ENCODE data around the gene MYEOV. TPM values are rescaled to one million over a fixed set of nuclear protein-coding genes. Genes with fewer than 3 reads are reported as not detected.

The MYEOV gene
- total RNA-seq, 1 donor from 2014 or later: not detected

DNA sequence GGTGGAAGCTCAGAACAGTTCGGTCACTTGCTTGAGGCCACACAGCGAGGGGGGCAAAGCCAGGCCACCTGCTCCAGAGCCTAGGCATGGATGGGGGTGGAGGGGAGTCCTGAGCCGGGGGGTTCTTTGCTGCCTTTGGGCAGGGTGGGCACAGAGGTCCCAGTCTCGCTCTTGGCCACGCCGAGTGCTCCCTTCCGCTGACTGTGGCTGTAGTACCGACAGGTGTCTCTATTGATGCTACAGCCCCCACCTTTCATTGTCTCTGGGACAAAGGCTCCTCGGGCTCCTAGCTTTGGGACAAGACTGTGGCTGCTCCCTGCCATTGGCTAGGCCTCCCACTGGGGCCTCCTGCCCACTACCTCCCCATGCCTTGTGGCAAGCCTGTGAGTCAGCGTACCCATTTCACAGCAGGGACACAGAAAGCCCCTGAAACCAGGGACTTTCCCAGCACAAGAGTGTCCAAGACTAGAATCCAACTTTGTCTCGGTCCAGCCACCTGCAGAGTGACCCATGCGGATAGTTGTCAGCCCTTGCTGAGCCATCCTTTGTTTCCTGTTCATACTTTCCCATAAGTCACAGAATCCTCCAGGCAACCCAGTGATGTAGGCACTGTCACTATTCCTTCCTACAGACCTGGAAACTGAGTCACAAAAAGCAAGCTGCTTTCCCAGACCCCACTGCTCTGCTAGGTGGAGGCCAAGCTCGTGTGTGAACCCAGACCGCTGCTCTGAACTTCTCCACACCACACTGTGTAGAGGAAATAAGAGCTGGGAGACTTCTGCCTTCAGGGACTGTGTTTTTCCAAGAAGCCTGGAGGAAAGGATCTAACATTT lies 17.2 kb downstream of the MYEOV start:
- DNase-seq: no peak
- TF ChIP-seq, protein P1, sequence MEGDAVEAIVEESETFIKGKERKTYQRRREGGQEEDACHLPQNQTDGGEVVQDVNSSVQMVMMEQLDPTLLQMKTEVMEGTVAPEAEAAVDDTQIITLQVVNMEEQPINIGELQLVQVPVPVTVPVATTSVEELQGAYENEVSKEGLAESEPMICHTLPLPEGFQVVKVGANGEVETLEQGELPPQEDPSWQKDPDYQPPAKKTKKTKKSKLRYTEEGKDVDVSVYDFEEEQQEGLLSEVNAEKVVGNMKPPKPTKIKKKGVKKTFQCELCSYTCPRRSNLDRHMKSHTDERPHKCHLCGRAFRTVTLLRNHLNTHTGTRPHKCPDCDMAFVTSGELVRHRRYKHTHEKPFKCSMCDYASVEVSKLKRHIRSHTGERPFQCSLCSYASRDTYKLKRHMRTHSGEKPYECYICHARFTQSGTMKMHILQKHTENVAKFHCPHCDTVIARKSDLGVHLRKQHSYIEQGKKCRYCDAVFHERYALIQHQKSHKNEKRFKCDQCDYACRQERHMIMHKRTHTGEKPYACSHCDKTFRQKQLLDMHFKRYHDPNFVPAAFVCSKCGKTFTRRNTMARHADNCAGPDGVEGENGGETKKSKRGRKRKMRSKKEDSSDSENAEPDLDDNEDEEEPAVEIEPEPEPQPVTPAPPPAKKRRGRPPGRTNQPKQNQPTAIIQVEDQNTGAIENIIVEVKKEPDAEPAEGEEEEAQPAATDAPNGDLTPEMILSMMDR (IDR thresholded peaks at IDR 0.05; ENCODE audit: partially characterized antibody, unreplicated experiment): no peak
- H3K9me3 Mint-ChIP-seq (ENCODE audit: unreplicated experiment): no peaks in the 10 kb centered on the region
- no peaks in the 10 kb centered on the region for H3K4me1 Mint-ChIP-seq (ENCODE audit: low read depth, unreplicated experiment)
- no peaks in the 10 kb centered on the region for H3K36me3 Mint-ChIP-seq (ENCODE audit: unreplicated experiment)
- no peak overlapping the region for H3K4me3 Mint-ChIP-seq (ENCODE audit: unreplicated experiment)
- H3K27ac Mint-ChIP-seq (ENCODE audit: unreplicated experiment): no peak overlapping the region
- H3K27me3 Mint-ChIP-seq (ENCODE audit: unreplicated experiment): no peaks in the 10 kb centered on the region

DNA sequence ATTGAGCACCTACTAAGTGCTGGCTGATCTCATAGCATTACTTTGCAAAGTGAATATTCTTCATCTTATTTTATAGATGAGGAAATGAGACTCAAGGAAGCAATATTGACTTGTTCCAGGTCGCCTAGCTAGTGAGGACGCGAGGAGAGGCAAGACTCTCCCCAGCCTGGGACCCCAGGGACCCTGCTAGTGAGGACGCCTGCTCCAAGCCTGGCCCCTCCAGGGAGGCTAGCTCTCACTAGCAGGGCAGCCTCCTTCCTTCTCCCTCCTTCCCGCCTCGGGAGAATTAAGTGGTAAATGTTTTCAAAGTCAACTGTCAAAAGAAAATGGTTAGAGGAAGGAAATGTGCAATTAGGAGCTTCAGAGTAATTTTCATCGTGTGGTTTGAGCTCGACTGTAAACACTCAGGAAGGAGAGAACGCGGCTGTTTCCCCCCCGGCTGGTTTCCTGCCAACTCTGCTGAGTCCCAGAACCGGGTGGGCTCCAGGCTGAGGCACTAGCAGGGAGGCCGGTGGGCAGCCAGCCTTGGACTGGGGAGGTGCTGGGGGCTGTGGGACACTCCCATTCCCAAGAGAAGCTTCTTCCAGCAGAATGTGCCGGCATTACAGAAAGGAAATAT lies 17.9 kb downstream of the MYEOV start:
- no peaks in the 10 kb centered on the region for H3K27me3 Mint-ChIP-seq (ENCODE audit: unreplicated experiment)
- H3K27ac Mint-ChIP-seq (ENCODE audit: unreplicated experiment): no peak overlapping the region
- H3K4me3 Mint-ChIP-seq (ENCODE audit: unreplicated experiment): no peak overlapping the region
- H3K36me3 Mint-ChIP-seq (ENCODE audit: unreplicated experiment): no peaks in the 10 kb centered on the region
- no peaks in the 10 kb centered on the region for H3K9me3 Mint-ChIP-seq (ENCODE audit: unreplicated experiment)
- no peak for DNase-seq
- no peaks in the 10 kb centered on the region for H3K4me1 Mint-ChIP-seq (ENCODE audit: low read depth, unreplicated experiment)
- TF ChIP-seq, protein P1 (IDR thresholded peaks at IDR 0.05; ENCODE audit: partially characterized antibody, unreplicated experiment): no peak

DNA sequence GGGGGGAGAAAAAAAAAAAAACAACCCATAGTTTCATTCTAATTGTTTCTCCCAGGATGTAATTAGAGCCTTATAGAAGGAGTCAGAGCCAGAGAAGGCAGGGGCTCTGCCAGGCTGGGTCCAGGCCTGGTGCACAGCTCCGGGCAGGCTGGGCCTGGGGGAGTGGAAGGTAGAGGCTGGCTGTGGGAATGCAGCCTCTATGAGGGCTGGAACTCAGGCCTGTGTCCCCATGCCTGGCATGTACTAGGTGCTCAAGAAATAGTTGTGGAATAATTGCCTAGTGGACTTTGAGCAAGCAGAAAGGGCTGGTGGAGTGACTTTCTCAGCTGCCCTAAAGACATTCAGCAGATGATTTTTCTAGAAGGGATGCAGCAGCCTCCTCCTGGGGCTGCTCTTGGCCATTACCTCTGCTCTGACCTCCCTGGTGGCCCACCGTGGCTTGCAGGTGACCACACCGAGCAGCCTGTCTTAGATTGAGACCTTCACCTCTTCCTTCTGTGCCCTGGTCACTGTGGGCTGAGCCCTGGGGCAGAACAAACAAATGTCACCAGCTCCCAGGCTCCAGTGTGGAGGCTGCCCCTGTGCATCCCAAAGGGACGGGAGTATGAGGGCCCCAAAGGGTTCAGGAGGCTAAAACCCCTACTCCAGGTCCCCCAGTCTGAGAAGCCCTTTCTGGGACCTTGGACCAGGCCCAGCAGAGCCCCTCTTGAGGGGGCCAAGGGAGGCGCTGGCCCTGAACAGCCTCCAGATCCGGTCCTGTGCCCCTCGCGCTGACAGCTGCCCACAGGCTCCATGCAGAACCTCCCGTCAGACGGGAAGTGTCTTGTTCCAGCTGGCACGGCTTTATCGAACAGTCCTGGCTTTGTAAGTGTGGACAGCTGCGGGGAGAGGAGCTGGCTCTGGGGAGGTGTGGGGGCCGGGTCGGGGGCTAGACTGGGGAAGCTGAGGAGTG lies 18.8 kb downstream of the MYEOV start:
- no peak overlapping the region for H3K4me3 Mint-ChIP-seq (ENCODE audit: unreplicated experiment)
- no peak overlapping the region for H3K27ac Mint-ChIP-seq (ENCODE audit: unreplicated experiment)
- H3K9me3 Mint-ChIP-seq (ENCODE audit: unreplicated experiment): peaks cover 3% of the 10 kb centered on the region
- H3K36me3 Mint-ChIP-seq (ENCODE audit: unreplicated experiment): no peaks in the 10 kb centered on the region
- no peaks in the 10 kb centered on the region for H3K27me3 Mint-ChIP-seq (ENCODE audit: unreplicated experiment)
- H3K4me1 Mint-ChIP-seq (ENCODE audit: low read depth, unreplicated experiment): no peaks in the 10 kb centered on the region
- TF ChIP-seq, protein P1 (IDR thresholded peaks at IDR 0.05; ENCODE audit: partially characterized antibody, unreplicated experiment): no peak
- no peak for DNase-seq

DNA sequence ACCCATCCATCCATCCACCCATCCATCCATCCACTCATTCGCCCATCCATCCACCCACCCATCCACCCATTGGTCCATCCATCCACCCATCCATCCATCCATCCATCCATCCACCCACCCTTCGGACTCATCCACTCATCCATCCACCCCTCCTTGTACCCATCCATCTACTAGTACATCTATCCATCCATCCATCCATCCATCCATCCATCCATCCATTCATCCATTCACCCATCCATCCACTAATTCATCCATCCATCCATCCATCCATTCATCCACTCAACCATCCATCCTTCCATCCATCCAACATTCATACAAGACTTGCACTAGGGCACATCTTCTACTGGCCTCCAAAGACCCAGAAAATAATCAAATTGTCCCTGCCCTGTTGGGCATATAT lies 20.0 kb downstream of the MYEOV start:
- no peaks in the 10 kb centered on the region for H3K27me3 Mint-ChIP-seq (ENCODE audit: unreplicated experiment)
- H3K4me3 Mint-ChIP-seq (ENCODE audit: unreplicated experiment): no peak overlapping the region
- no peaks in the 10 kb centered on the region for H3K4me1 Mint-ChIP-seq (ENCODE audit: low read depth, unreplicated experiment)
- peaks cover 4% of the 10 kb centered on the region for H3K9me3 Mint-ChIP-seq (ENCODE audit: unreplicated experiment)
- H3K27ac Mint-ChIP-seq (ENCODE audit: unreplicated experiment): no peak overlapping the region
- TF ChIP-seq, protein P1 (IDR thresholded peaks at IDR 0.05; ENCODE audit: partially characterized antibody, unreplicated experiment): no peak
- no peaks in the 10 kb centered on the region for H3K36me3 Mint-ChIP-seq (ENCODE audit: unreplicated experiment)
- no peak for DNase-seq

All from glutamatergic neuron (in vitro differentiated cells).